Measurements from ENCODE around the gene COL4A4.
"Not testable (repeated sequence)": the region's sequence is repeated elsewhere in the genome, so short reads cannot be mapped to it uniquely, and the experiment has no call there.

Gene COL4A4

GRCh38 chr2:227163998-227164762, at the start of gene COL4A4, which contains the start of gene COL4A3:
Gene COL4A4 (minus strand): TSS chr2:227164205. CDS start chr2:227147483, 16,722 bp downstream.
Gene COL4A3 (plus strand): TSS chr2:227164624. CDS start chr2:227164727, 103 bp downstream.
- peak; percentile 39 for DNase-seq

GRCh38 chr2:227207573-227207972, 43.6 kb upstream of the COL4A4 start:
- no peak for DNase-seq

- no peak for DNase-seq
Measured at GRCh38 chr2:227206406-227206805, 42.4 kb upstream of the COL4A4 start.

- DNase-seq: no peak
Measured at GRCh38 chr2:227205701-227206100, 41.7 kb upstream of the COL4A4 start.

GRCh38 chr2:227204452-227204851, 40.4 kb upstream of the COL4A4 start:
- DNase-seq: no peak

GRCh38 chr2:227201771-227202170, 37.8 kb upstream of the COL4A4 start:
- DNase-seq: no peak

GRCh38 chr2:227198866-227199265, 34.9 kb upstream of the COL4A4 start:
- no peak for DNase-seq

- DNase-seq: no peak
Measured at GRCh38 chr2:227194219-227194618, 30.2 kb upstream of the COL4A4 start.

- DNase-seq: no peak
Measured at GRCh38 chr2:227192491-227192890, 28.5 kb upstream of the COL4A4 start.

- no peak for DNase-seq
Measured at GRCh38 chr2:227191367-227191766, 27.4 kb upstream of the COL4A4 start.

GRCh38 chr2:227188292-227188691, 24.3 kb upstream of the COL4A4 start:
- no peak for DNase-seq

GRCh38 chr2:227186751-227187150, 22.7 kb upstream of the COL4A4 start:
- no peak for DNase-seq

GRCh38 chr2:227185615-227186232, 21.7 kb upstream of the COL4A4 start:
- DNase-seq: no peak

GRCh38 chr2:227183657-227184367, 19.8 kb upstream of the COL4A4 start:
- DNase-seq: no peak

- no peak for DNase-seq
Measured at GRCh38 chr2:227182765-227183164, 18.8 kb upstream of the COL4A4 start.

- no peak for DNase-seq
Measured at GRCh38 chr2:227180770-227181169, 16.8 kb upstream of the COL4A4 start.

GRCh38 chr2:227179988-227180685, 16.1 kb upstream of the COL4A4 start:
- no peak for DNase-seq

GRCh38 chr2:227177592-227178336, 13.8 kb upstream of the COL4A4 start:
- no peak for DNase-seq

GRCh38 chr2:227171779-227172178, 7.8 kb upstream of the COL4A4 start:
- not testable (repeated sequence) for DNase-seq

- no peak for DNase-seq
Measured at GRCh38 chr2:227164763-227165291, 822 bp upstream of the COL4A4 start.

- DNase-seq: no peak
Measured at GRCh38 chr2:227163485-227163997, 464 bp downstream of the COL4A4 start.

GRCh38 chr2:227161947-227162346, 2.1 kb downstream of the COL4A4 start:
- DNase-seq: peak; percentile 22

Data from NCI-H226 (cell line).